AG04450 (cell line): ENCODE data around the gene OTOG. TPM values are rescaled to one million over a fixed set of nuclear protein-coding genes. Genes with fewer than 3 reads are reported as not detected.

Experiments used
- CTCF ChIA-PET: fragments of 300-600, 350-600 bp; formaldehyde crosslinking; extraction: SDS; loops from one replicate; lab custom pipeline; 2022; ENCODE audit warnings: antibody characterized with exemption, inconsistent platforms; lab: Charles Lee
- POLR2A ChIA-PET: fragments of 350-600 bp; formaldehyde crosslinking; extraction: SDS; loops from one replicate; lab custom pipeline; 2021; ENCODE audit warnings: antibody characterized with exemption, inconsistent platforms; lab: Yijun Ruan, JAX
- DNase-seq: peaks from one replicate; pipeline ENCODE4 v3.0.0-alpha.2; 2011; ENCODE audit warnings: low read depth, low spot score
- H3K27ac ChIP-seq: one replicate; pipeline ENCODE4 v1.5.1; 2012; ENCODE audit warnings: low read depth, low read length, control low read depth
- H3K27me3 ChIP-seq: one replicate; pipeline ENCODE4 v1.6.0; 2012; ENCODE audit warnings: low read length; ENCODE audit not compliant: control insufficient read depth, insufficient read depth
- H3K4me3 ChIP-seq: 2 replicates; pipeline ENCODE4 v1.5.1; 2011; ENCODE audit warnings: mild to moderate bottlenecking, low read depth, low read length, control low read depth
- H3K9me3 ChIP-seq: 2 replicates; pipeline ENCODE4 v1.5.1; 2012; ENCODE audit warnings: low read length; ENCODE audit not compliant: control insufficient read depth, insufficient read depth
- polyA plus RNA-seq: library from polyadenylated mRNA; depleted of rRNA; stranded (reverse); fragments of >200 nt; gene quantifications from 2 replicates; pipeline ENCODE4 v1.2.3, GENCODE V29; 2011
- TF ChIP-seq, protein P1 (sequence below): IDR thresholded peaks from 2 replicates; pipeline ENCODE4 v1.5.1; 2011; ENCODE audit warnings: low read depth, low read length, control low read depth, inconsistent platforms

OTOG gene
- polyA plus RNA-seq, 1 experiment, result not detected

DNA sequence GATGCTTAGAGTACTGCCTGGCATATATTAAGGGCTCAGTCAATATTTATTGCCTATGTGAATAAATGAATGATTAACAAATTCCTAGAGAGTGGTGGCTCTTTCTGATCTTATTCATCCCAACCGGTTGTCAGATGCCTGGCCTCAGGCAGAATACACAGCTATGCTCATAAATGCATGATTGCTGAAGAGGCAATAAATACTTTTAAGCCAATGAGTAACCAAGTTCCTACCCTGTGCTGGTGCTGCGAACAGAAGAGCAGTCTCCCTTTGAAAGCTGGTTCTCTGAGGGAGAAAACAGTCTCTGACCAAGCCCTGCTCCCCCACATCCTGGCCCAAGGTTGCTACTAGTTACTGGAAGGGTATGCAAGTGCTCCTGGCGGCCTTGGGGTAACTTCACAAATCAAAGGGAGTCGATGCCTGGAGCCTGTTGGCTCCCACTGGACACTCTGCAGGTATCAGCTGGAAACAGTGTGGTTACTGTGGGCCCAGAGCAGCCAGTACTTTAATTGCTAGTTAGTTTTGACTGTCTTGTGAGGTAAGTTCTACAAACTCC is 5.7 kb upstream of the OTOG start:
- CTCF ChIA-PET, result interaction anchor here (0.6 to 3.0 kb wide), 2 partner anchors 14 to 335 kb away, joined by 3 to 15 read pairs; no protein-coding TSS in a partner anchor

DNA sequence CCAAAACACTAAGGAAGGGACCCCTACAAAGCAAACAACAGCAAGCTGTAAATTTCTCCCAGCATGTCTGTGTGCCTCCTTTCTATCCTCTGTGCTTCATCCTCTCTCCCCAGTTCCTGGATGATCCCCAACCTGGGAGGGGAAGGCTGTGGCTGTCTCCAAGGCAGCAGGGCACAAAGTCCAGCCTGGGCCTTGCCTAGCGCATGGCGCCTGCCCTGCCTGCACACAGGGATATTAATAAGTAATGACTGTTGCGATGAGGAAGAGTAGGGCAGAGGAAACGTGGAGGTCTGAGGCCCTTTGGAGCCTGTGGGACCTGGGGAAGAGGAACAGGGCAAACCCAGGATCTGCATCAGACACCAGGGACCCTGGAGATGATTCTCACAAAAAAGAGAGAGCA is 4.8 kb upstream of the OTOG start:
- no peaks in the 10 kb centered on the region; the same call in 1 of the 2 replicates for H3K9me3 ChIP-seq
- TF ChIP-seq, protein P1, sequence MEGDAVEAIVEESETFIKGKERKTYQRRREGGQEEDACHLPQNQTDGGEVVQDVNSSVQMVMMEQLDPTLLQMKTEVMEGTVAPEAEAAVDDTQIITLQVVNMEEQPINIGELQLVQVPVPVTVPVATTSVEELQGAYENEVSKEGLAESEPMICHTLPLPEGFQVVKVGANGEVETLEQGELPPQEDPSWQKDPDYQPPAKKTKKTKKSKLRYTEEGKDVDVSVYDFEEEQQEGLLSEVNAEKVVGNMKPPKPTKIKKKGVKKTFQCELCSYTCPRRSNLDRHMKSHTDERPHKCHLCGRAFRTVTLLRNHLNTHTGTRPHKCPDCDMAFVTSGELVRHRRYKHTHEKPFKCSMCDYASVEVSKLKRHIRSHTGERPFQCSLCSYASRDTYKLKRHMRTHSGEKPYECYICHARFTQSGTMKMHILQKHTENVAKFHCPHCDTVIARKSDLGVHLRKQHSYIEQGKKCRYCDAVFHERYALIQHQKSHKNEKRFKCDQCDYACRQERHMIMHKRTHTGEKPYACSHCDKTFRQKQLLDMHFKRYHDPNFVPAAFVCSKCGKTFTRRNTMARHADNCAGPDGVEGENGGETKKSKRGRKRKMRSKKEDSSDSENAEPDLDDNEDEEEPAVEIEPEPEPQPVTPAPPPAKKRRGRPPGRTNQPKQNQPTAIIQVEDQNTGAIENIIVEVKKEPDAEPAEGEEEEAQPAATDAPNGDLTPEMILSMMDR, result no peak
- peaks cover 22% of the 10 kb centered on the region for H3K27me3 ChIP-seq
- ChIA-PET CTCF (interaction anchor here (0.7 to 3.0 kb wide), 2 partner anchors 14 to 27 kb away, joined by 3 to 15 read pairs; no protein-coding TSS in a partner anchor), POLR2A (no interaction called here)
- no peak overlapping the region for H3K27ac ChIP-seq
- H3K4me3 ChIP-seq, result no peak overlapping the region
- DNase-seq, result no peak

More for the DNA sequence above, 5.7 kb upstream of the OTOG start:
- Histone ChIP-seq H3K4me3 (no peak overlapping the region), H3K9me3 (no peaks in the 10 kb centered on the region), H3K27ac (no peak overlapping the region), H3K27me3 (peaks cover 23% of the 10 kb centered on the region)
- DNase-seq, result no peak
- TF ChIP-seq, protein P1, result no peak
- POLR2A ChIA-PET, result no interaction called here

DNA sequence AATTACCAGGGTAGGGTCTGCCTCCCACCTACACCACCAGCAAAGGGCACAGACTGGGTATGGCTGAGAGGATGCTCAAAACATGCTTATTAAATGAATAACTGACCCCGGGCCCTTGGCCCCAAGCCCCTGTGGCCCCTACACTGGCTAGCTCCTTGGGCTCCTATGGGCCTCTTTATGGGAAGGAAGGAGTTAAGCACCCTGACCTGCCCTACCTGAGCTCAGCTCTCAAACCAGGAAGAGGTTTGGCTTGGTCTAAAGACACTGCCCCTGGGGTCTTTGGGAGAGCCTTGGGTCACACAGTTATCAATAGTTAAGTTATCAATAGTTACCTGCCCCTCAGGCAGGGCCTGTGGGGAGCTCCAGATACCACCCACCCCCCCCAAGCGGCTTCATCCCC is 4.0 kb upstream of the OTOG start:
- TF ChIP-seq, protein P1, result no peak
- ChIA-PET POLR2A (no interaction called here), CTCF (interaction anchor here (0.7 to 3.0 kb wide), 4 partner anchors 12 to 159 kb away, joined by 3 to 15 read pairs (median 3); no protein-coding TSS in a partner anchor)
- Histone ChIP-seq H3K27ac (no peak overlapping the region), H3K27me3 (peaks cover 23% of the 10 kb centered on the region), H3K4me3 (no peak overlapping the region), H3K9me3 (no peaks in the 10 kb centered on the region; the same call in 1 of the 2 replicates)
- no peak for DNase-seq

DNA sequence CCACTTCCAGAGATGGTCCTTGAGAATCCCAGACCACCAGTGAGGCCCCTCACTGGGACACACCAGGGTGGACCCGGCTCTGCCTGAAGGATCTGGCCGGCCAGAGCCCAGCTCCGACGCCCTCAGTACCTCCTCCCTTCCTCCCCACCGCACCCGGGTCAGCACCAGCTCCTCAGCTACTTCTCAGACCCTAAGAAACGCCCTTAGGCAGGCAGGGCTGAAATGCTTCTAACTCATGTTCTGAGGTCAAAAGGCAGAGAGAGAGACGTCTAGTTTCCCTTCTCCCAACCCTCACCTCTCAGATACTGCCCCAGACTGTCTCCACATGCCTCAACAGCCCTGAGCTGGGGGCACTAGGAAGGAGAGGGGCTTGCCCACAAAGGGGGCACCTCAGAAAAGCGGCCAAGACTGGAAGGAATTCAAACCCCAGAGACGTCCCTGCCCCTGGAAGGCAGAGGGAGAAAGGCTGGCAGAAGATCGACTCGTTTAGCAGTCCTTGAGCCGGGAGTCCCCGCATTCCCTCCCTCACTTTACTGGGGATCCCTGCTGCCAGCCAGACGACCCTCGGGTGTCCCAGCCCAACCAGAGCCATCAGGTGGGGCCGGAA is 3.4 kb upstream of the OTOG start:
- peaks cover 23% of the 10 kb centered on the region for H3K27me3 ChIP-seq
- DNase-seq, result no peak
- no peak overlapping the region for H3K27ac ChIP-seq
- no peak overlapping the region for H3K4me3 ChIP-seq
- TF ChIP-seq, protein P1, result no peak
- CTCF ChIA-PET, result interaction anchor here (0.9 to 3.0 kb wide), 3 partner anchors 12 to 159 kb away, joined by 3 to 15 read pairs (median 3); no protein-coding TSS in a partner anchor
- POLR2A ChIA-PET, result no interaction called here
- H3K9me3 ChIP-seq, result no peaks in the 10 kb centered on the region; the same call in 1 of the 2 replicates

DNA sequence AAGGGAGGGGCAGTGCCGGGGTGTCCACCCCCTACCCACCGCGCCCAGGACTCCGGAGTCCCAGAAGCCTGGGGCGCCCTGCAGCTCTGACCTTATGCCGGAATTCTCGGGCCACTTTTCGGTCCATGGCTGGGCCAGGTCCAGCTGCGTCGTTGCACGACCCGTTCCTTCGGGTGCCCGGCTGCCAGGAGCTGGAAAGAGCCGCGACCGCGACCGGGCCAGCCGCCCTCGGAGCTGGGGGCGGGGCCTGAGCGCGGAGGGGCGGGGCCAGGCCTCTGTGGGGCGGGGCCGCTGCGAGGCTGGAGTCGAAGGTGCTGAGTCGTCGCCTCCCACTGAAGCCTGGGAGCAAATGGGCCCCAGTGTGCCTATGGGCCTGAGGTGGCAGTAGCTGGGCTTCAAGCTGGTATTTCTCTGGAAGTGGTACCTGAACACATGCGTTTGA is 2.9 kb upstream of the OTOG start, which contains the start of gene USH1C:
TSS of gene USH1C (minus strand) at position 236 of the 442 bp plus-strand sequence. CDS start at position 127, 109 bp downstream.
- DNase-seq, result no peak
- Histone ChIP-seq H3K9me3 (no peaks in the 10 kb centered on the region; the same call in 1 of the 2 replicates), H3K27me3 (peaks cover 18% of the 10 kb centered on the region), H3K4me3 (no peak within 1 kb of the TSS), H3K27ac (no peak within 1 kb of the TSS)
- ChIA-PET POLR2A (no interaction called here), CTCF (interaction anchor here (3.0 kb wide), 1 partner anchor 16 kb away, joined by 15 read pairs; no protein-coding TSS in a partner anchor)
- TF ChIP-seq, protein P1, result no peak
